ENCODE data around the gene SLC39A13.

GRCh38 chr11:47413351-47413750 lies 5.0 kb downstream of the SLC39A13 start:
- TF ChIP-seq CTCF (IDR thresholded peaks at IDR 0.05; ENCODE audit: insufficient read depth, low read length, poor library complexity, severe bottlenecking) (no peak), EZH2phosphoT487 (conservative IDR thresholded peaks at IDR 0.05; ENCODE audit: low read length) (no peak)

Data from SU-DHL-6 (cell line).